GM10266 (cell line): ENCODE measurements around the gene NPEPL1.

Experiments used
- DNase-seq: peaks from one replicate; pipeline ENCODE4 v3.0.0; 2012; ENCODE audit errors: extremely low spot score
- TF ChIP-seq, protein P1 (sequence below): IDR thresholded peaks from 2 replicates; pipeline ENCODE4 v1.5.1; 2012; ENCODE audit warnings: mild to moderate bottlenecking, low read depth; ENCODE audit not compliant: control insufficient read depth, insufficient read depth; ENCODE audit errors: missing control alignments

Gene NPEPL1

DNA sequence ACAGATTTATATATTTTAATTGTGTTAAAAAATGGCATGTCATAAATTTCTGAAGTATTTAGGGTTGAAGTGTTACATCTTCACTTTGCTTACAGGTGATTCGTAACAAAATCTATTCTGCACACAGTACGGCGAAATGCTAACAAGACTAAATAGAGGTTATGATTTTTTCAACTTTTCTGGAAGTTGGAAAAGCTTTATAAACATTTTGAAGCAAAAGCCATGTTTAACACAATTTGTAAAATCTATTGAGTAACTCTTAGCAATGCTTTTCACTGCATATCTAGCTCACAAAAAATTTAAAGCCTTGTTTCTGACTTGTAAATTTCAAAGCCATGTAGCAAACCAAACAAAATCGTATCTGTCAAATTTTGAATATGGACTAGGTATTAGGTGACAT lies 38.3 kb upstream of the NPEPL1 start:
- TF ChIP-seq, protein P1, sequence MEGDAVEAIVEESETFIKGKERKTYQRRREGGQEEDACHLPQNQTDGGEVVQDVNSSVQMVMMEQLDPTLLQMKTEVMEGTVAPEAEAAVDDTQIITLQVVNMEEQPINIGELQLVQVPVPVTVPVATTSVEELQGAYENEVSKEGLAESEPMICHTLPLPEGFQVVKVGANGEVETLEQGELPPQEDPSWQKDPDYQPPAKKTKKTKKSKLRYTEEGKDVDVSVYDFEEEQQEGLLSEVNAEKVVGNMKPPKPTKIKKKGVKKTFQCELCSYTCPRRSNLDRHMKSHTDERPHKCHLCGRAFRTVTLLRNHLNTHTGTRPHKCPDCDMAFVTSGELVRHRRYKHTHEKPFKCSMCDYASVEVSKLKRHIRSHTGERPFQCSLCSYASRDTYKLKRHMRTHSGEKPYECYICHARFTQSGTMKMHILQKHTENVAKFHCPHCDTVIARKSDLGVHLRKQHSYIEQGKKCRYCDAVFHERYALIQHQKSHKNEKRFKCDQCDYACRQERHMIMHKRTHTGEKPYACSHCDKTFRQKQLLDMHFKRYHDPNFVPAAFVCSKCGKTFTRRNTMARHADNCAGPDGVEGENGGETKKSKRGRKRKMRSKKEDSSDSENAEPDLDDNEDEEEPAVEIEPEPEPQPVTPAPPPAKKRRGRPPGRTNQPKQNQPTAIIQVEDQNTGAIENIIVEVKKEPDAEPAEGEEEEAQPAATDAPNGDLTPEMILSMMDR: no peak
- DNase-seq: no peak

DNA sequence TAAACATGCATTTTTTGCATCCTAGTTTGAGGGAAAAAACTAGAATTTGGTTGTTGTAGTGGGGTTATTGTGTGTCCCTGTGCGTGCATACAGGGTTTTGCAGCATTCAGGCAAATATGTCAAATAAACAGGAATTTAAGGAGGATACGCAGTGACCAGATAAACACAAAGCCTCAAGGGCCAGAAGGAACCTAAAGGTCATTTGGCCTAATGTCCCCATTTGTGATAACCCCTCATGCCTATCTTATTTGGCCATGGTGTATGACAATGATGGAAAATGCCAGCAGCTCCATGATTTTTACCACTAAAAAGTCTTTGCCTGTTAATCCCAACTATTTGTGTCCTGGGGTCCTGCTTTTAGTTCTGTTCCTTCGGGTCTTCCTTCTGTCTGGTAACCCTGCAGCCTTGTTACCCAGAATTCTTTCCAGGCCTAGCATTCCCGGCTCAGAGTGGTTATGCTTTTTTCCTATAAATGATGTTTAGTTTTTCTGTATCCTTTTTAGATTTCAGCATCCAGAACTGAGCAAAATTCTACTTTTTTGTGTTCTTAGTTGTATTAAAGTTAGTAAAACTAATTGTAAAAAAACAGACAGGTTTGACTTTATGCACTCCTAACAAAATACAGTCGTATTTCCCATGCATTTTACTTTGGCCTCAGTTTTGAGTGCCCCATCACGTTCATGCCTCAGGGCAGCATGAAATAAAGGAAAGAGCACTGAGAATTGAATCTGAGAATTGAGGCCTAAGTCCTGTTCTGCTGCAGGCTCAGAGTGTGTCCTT lies 37.1 kb upstream of the NPEPL1 start:
- no peak for DNase-seq
- TF ChIP-seq, protein P1: no peak

DNA sequence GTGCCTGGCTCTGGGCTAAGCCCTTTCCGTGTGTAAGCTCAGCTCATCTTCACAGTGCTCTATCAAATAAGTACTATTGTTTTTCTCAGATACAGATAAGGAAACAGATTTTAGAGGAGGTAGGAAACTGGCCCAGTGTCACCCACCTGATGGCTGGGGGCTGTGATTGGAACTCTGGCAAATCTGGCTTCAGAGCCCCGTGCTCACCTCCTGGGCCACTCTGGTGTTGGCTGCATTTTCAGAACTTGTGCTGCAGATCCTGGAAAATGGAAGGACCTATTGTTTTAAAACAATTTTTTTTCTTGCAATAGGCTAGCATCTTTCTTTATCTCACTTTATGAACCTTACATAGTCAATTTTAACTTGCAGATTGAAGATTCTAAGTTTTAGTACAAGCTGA lies 35.8 kb upstream of the NPEPL1 start:
- TF ChIP-seq, protein P1: no peak

DNA sequence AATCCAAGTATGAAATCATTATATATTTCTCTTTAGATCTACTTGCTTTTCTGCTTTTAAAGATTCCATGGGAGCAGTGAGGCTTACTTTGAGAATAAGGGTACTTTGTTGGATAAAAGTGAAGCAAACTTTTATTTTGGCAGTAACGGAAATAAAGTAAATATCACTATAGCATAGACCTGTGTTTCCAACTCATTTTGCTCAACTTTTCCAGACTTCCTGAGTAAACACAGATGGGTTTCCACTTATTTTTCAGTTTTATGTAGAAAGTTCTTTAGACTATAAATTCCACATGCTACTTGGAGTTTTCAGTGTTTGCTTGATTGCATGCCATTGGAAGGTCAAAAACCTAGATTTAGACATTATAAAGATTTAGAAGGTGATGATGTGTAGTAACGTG lies 35.3 kb upstream of the NPEPL1 start:
- TF ChIP-seq, protein P1: no peak
- no peak for DNase-seq

More for the DNA sequence above, 35.8 kb upstream of the NPEPL1 start:
- DNase-seq: no peak

DNA sequence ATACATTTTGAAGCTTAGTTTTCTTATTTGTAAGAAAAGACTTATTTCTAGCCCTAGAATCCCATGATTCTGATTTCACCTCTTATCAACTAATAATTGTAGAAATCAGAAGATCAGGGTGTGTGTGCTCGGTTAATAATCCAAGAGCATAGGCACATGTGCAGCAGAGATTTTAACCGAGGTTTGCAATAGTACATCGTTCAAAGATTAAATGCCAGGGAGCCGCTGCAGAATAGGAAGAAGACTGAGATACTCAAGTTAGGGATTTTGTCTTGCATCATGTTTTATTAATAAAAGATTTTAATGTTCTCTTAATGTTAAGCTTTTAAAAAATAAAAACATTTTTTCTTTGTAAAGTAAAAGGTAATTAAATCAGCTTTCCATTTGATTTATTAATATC lies 34.6 kb upstream of the NPEPL1 start:
- DNase-seq: no peak
- TF ChIP-seq, protein P1: no peak

DNA sequence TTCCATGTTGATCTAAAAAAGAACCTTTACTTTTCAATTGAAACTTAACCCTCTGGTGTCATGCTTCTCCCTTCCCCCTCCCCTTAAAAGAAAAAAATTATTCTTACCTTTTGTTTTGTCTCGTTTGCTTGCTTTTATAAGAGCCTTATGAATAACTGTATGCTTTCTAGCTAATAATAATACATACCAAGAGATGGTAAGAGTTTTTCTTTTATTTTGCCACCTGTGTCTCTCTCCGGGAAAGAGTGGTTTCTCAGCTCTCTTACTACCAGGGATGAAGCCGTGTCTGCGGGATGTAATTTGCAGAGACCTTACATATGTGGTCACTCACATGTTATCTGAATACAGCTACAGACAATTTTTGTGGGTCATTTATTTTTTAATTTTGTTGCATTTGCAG lies 33.8 kb upstream of the NPEPL1 start:
- no peak for DNase-seq
- TF ChIP-seq, protein P1: no peak

DNA sequence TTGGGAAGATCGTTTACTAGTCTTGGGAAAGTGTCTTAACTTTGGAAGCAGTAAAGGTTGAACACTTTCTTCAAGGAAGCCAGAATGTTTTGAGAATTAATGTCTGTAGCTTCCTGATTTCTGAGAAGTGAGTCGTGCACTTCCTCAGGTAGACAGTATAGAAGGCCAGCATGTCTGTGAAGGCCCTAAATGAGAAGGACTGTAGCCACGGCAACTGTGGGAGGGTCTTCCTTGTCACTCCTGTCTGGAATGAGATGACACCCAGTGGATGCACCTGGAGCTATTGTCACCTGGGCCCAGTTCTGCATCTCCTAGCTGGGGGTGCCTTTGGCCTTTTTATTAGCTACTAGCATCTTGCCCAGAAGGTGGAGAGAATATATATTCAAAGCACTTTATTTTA lies 32.8 kb upstream of the NPEPL1 start:
- DNase-seq: no peak
- TF ChIP-seq, protein P1: no peak
